Embryonic facial prominence (tissue), 1 donor: ENCODE measurements around the gene CHSY1.

ENCODE experiments used
- DNase-seq: peaks from one replicate; pipeline ENCODE4 v3.0.0-alpha.2; 2016; ENCODE audit errors: extremely low spot score

The CHSY1 gene

GRCh38 chr15:101171954-101172353 lies 79.9 kb downstream of the CHSY1 start:
- DNase-seq = no peak

- DNase-seq = no peak
These were observed 81.1 kb downstream of the CHSY1 start for GRCh38 chr15:101170568-101171350.

GRCh38 chr15:101169495-101170071 lies 82.3 kb downstream of the CHSY1 start:
- DNase-seq = no peak

- no peak for DNase-seq
These were observed 82.9 kb downstream of the CHSY1 start for GRCh38 chr15:101168898-101169494.

- no peak for DNase-seq
These were observed 83.4 kb downstream of the CHSY1 start for GRCh38 chr15:101168463-101168824.

- DNase-seq = no peak
These were observed 83.9 kb downstream of the CHSY1 start for GRCh38 chr15:101167753-101168462.

- no peak for DNase-seq
These were observed 84.5 kb downstream of the CHSY1 start for GRCh38 chr15:101167411-101167752.

- DNase-seq = no peak
These were observed 85.9 kb downstream of the CHSY1 start for GRCh38 chr15:101165905-101166471.

GRCh38 chr15:101162701-101163483 lies 89.0 kb downstream of the CHSY1 start:
- DNase-seq = no peak

GRCh38 chr15:101161656-101162055 lies 90.2 kb downstream of the CHSY1 start:
- no peak for DNase-seq

- no peak for DNase-seq
These were observed 91.7 kb downstream of the CHSY1 start for GRCh38 chr15:101159936-101160815.

GRCh38 chr15:101159096-101159935 lies 92.5 kb downstream of the CHSY1 start:
- no peak for DNase-seq

GRCh38 chr15:101158166-101159095 lies 93.4 kb downstream of the CHSY1 start:
- DNase-seq = no peak

GRCh38 chr15:101157721-101158120 lies 94.1 kb downstream of the CHSY1 start:
- DNase-seq = no peak

- no peak for DNase-seq
These were observed 95.2 kb downstream of the CHSY1 start for GRCh38 chr15:101156509-101157159.

- no peak for DNase-seq
These were observed 95.8 kb downstream of the CHSY1 start for GRCh38 chr15:101156061-101156460.

- DNase-seq = no peak
These were observed 97.8 kb downstream of the CHSY1 start for GRCh38 chr15:101153801-101154656.
